DMS79 (cell line): ENCODE data around the gene NDST1.
"Not testable (repeated sequence)": the region's sequence is repeated elsewhere in the genome, so short reads cannot be mapped to it uniquely, and the experiment has no call there.

Experiments used
- DNase-seq: peaks from one replicate; lab custom pipeline; 2025; lab: John Stamatoyannopoulos, UW

The NDST1 gene

GRCh38 chr5:150507474-150508276 lies at the start of gene NDST1:
Gene NDST1, plus strand, starts transcription at chr5:150508131. Its CDS starts 13,124 bp downstream, at chr5:150521255.
- no peak for DNase-seq

- DNase-seq, result no peak
These were observed 49.0 kb upstream of the NDST1 start for GRCh38 chr5:150458802-150459557.

- no peak for DNase-seq
These were observed 47.1 kb upstream of the NDST1 start for GRCh38 chr5:150460781-150461180.

- DNase-seq, result no peak
These were observed 46.7 kb upstream of the NDST1 start for GRCh38 chr5:150461231-150461630.

- DNase-seq, result no peak
These were observed 43.3 kb upstream of the NDST1 start for GRCh38 chr5:150464554-150465012.

- no peak for DNase-seq
These were observed 42.0 kb upstream of the NDST1 start for GRCh38 chr5:150465927-150466326.

GRCh38 chr5:150468206-150468605 lies 39.7 kb upstream of the NDST1 start:
- DNase-seq, result no peak

- no peak for DNase-seq
These were observed 38.0 kb upstream of the NDST1 start for GRCh38 chr5:150469718-150470469.

- DNase-seq, result no peak
These were observed 34.1 kb upstream of the NDST1 start for GRCh38 chr5:150473673-150474358.

- DNase-seq, result not testable (repeated sequence)
These were observed 31.4 kb upstream of the NDST1 start for GRCh38 chr5:150476568-150476967.

GRCh38 chr5:150479416-150479815 lies 28.5 kb upstream of the NDST1 start:
- DNase-seq, result no peak

- no peak for DNase-seq
These were observed 26.3 kb upstream of the NDST1 start for GRCh38 chr5:150481708-150481965.

GRCh38 chr5:150481972-150482406 lies 25.9 kb upstream of the NDST1 start:
- no peak for DNase-seq

- DNase-seq, result no peak
These were observed 22.8 kb upstream of the NDST1 start for GRCh38 chr5:150484964-150485692.

GRCh38 chr5:150485693-150486401 lies 22.1 kb upstream of the NDST1 start:
- no peak for DNase-seq

- DNase-seq, result no peak
These were observed 21.3 kb upstream of the NDST1 start for GRCh38 chr5:150486402-150487198.

- DNase-seq, result no peak
These were observed 20.5 kb upstream of the NDST1 start for GRCh38 chr5:150487199-150488061.

- no peak for DNase-seq
These were observed 19.2 kb upstream of the NDST1 start for GRCh38 chr5:150488519-150489359.
